Fibroblast of lung (primary cell): ENCODE data around the gene ZNF469.

Source experiments
- EZH2 ChIP-seq: IDR thresholded peaks from 2 replicates; pipeline ENCODE4 v1.5.1; 2012; ENCODE audit warnings: low read length, control low read depth, mild to moderate bottlenecking; ENCODE audit errors: missing control alignments
- TF ChIP-seq, protein P1 (sequence below), 2 donors: IDR thresholded peaks in 1 of 2; conservative IDR thresholded peaks in 1 of 2; 1 replicate in 1 of 2; 2 replicates in 1 of 2; pipeline ENCODE4 v1.5.1; 2011 to 2012; ENCODE audit warnings: low read length in 2 of 2, control low read depth in 1 of 2, inconsistent platforms in 1 of 2, low read depth in 1 of 2, mild to moderate bottlenecking in 1 of 2

- TF ChIP-seq, protein P1, sequence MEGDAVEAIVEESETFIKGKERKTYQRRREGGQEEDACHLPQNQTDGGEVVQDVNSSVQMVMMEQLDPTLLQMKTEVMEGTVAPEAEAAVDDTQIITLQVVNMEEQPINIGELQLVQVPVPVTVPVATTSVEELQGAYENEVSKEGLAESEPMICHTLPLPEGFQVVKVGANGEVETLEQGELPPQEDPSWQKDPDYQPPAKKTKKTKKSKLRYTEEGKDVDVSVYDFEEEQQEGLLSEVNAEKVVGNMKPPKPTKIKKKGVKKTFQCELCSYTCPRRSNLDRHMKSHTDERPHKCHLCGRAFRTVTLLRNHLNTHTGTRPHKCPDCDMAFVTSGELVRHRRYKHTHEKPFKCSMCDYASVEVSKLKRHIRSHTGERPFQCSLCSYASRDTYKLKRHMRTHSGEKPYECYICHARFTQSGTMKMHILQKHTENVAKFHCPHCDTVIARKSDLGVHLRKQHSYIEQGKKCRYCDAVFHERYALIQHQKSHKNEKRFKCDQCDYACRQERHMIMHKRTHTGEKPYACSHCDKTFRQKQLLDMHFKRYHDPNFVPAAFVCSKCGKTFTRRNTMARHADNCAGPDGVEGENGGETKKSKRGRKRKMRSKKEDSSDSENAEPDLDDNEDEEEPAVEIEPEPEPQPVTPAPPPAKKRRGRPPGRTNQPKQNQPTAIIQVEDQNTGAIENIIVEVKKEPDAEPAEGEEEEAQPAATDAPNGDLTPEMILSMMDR (conservative IDR thresholded peaks at IDR 0.05 in 1 of 2, IDR thresholded peaks at IDR 0.05 in 1 of 2; ENCODE audit: low read depth in 1 of 2, low read length in 2 of 2): no peak
- no peak for TF ChIP-seq EZH2
Measured at GRCh38 chr16:88389191-88389590, 6.4 kb downstream of the ZNF469 start.
